Measurements from ENCODE around the gene RFC1.
A peak's percentile ranks its signal among the peaks of the same experiment; 100 is the strongest.
"Not testable (repeated sequence)": the region's sequence is repeated elsewhere in the genome, so short reads cannot be mapped to it uniquely, and the experiment has no call there.

The RFC1 gene, protein sequence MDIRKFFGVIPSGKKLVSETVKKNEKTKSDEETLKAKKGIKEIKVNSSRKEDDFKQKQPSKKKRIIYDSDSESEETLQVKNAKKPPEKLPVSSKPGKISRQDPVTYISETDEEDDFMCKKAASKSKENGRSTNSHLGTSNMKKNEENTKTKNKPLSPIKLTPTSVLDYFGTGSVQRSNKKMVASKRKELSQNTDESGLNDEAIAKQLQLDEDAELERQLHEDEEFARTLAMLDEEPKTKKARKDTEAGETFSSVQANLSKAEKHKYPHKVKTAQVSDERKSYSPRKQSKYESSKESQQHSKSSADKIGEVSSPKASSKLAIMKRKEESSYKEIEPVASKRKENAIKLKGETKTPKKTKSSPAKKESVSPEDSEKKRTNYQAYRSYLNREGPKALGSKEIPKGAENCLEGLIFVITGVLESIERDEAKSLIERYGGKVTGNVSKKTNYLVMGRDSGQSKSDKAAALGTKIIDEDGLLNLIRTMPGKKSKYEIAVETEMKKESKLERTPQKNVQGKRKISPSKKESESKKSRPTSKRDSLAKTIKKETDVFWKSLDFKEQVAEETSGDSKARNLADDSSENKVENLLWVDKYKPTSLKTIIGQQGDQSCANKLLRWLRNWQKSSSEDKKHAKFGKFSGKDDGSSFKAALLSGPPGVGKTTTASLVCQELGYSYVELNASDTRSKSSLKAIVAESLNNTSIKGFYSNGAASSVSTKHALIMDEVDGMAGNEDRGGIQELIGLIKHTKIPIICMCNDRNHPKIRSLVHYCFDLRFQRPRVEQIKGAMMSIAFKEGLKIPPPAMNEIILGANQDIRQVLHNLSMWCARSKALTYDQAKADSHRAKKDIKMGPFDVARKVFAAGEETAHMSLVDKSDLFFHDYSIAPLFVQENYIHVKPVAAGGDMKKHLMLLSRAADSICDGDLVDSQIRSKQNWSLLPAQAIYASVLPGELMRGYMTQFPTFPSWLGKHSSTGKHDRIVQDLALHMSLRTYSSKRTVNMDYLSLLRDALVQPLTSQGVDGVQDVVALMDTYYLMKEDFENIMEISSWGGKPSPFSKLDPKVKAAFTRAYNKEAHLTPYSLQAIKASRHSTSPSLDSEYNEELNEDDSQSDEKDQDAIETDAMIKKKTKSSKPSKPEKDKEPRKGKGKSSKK

DNA sequence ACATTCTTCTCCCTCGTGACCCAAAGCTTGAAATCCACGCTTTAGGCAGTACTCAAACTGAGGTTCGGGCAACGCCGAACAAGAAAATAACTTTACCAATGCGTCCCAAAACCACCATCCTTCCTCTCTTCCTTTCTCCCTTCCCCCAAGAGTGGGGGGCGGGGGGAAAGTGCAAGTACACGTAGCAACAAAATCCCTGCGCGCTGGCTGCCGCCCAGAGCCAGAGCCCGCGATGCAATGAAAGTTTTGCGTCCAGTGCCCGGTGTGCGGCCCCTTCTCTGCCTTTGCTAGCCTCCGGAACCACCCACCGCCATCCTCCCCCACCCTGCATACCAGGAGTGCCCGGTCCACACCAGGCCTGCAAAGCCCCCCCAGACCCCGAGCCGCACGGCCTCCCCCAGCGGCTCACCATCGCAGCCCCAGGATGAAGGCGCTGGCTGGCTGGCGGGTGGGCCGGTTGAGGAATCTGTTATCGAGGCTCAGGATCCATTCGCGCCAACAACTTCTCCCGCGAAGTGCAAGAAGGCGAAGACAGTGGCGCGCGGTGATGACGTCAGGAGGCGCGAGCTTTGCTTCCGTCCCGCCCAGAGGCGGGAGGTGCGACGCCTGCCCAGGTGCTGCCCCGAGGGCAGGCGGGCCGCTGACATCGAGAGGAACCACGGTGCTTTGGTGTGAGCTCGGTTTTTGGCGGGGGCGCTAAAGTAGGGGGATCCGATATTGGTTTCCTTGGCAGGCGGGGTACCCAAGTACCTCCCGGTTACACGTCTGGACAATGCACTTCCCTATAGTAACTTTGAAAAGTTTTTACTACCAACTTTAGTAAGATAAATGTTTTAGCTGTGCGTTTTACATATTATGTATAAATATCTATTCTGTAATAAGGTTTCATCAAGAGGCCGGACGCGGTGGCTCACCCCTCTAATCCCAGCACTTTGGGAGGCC lies at the start of gene RFC1:
Gene RFC1 (minus strand): TSS at position 533 of the 942 bp plus-strand sequence. CDS start 121 bp downstream, at position 412.
- TF ChIP-seq, protein P1, sequence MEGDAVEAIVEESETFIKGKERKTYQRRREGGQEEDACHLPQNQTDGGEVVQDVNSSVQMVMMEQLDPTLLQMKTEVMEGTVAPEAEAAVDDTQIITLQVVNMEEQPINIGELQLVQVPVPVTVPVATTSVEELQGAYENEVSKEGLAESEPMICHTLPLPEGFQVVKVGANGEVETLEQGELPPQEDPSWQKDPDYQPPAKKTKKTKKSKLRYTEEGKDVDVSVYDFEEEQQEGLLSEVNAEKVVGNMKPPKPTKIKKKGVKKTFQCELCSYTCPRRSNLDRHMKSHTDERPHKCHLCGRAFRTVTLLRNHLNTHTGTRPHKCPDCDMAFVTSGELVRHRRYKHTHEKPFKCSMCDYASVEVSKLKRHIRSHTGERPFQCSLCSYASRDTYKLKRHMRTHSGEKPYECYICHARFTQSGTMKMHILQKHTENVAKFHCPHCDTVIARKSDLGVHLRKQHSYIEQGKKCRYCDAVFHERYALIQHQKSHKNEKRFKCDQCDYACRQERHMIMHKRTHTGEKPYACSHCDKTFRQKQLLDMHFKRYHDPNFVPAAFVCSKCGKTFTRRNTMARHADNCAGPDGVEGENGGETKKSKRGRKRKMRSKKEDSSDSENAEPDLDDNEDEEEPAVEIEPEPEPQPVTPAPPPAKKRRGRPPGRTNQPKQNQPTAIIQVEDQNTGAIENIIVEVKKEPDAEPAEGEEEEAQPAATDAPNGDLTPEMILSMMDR (IDR thresholded peaks at IDR 0.05; ENCODE audit: insufficient read depth, missing control alignments) = no peak
- FAIRE-seq (no peak), DNase-seq (ENCODE audit: insufficient read length, low spot score) (peak; percentile 47)

GRCh38 chr4:39415678-39416283 lies 49.6 kb upstream of the RFC1 start:
- DNase-seq (ENCODE audit: insufficient read length, low spot score) (no peak), FAIRE-seq (no peak)
- TF ChIP-seq, protein P1 (IDR thresholded peaks at IDR 0.05; ENCODE audit: insufficient read depth, missing control alignments) = no peak

- DNase-seq (ENCODE audit: insufficient read length, low spot score); FAIRE-seq: not testable (repeated sequence)
These were observed 45.4 kb upstream of the RFC1 start for GRCh38 chr4:39411561-39411960.

GRCh38 chr4:39410415-39410814 lies 44.3 kb upstream of the RFC1 start:
- no peak for DNase-seq (ENCODE audit: insufficient read length, low spot score)
- TF ChIP-seq, protein P1 (IDR thresholded peaks at IDR 0.05; ENCODE audit: insufficient read depth, missing control alignments) = peak; percentile 37
- FAIRE-seq = no peak

DNA sequence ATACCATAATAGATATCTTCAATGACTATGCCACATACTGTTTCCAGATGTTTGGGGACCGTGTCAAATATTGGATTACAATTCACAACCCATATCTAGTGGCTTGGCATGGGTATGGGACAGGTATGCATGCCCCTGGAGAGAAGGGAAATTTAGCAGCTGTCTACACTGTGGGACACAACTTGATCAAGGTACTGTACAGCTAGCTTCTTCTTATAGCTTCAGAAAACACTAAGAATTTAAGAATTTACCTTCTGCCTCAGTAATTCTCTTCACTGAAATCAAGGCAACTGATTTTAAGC lies 41.4 kb upstream of the RFC1 start:
- TF ChIP-seq, protein P1 (IDR thresholded peaks at IDR 0.05; ENCODE audit: insufficient read depth, missing control alignments) = no peak
- no peak for DNase-seq (ENCODE audit: insufficient read length, low spot score)
- FAIRE-seq = no peak

- FAIRE-seq = no peak
- TF ChIP-seq, protein P1 (IDR thresholded peaks at IDR 0.05; ENCODE audit: insufficient read depth, missing control alignments) = no peak
- no peak for DNase-seq (ENCODE audit: insufficient read length, low spot score)
These were observed 40.8 kb upstream of the RFC1 start, which contains the start of gene KLB for GRCh38 chr4:39406763-39407583. TSS of gene KLB (plus strand) at chr4:39406930. CDS start at chr4:39406950, 20 bp downstream.

DNA sequence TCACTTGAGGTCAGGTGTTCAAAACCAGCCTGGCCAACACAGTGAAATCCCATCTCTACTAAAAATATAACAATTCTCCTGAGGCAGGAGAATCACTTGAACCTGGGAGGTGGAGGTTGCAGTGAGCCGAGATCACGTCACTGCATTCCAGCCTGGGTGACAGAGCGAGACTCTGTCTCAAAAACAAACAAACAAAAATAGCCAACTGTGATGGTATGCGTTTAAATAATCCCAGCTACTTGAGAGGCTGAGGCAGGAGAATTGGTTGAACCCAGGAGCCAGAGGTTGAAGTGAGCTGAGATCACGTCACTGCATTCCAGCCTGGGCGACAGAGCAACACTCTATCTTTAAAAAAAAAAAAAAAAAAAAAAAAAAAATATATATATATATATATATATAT lies 35.5 kb upstream of the RFC1 start:
- not testable (repeated sequence) for DNase-seq (ENCODE audit: insufficient read length, low spot score); FAIRE-seq

Data from D721Med (cell line).